Embryonic facial prominence (tissue), 1 donor: ENCODE measurements around the gene RNF145.
A peak's percentile ranks its signal among the peaks of the same experiment; 100 is the strongest.

Experiments
- DNase-seq: peaks from one replicate; pipeline ENCODE4 v3.0.0-alpha.2; 2016; ENCODE audit errors: extremely low spot score

The RNF145 gene

DNA sequence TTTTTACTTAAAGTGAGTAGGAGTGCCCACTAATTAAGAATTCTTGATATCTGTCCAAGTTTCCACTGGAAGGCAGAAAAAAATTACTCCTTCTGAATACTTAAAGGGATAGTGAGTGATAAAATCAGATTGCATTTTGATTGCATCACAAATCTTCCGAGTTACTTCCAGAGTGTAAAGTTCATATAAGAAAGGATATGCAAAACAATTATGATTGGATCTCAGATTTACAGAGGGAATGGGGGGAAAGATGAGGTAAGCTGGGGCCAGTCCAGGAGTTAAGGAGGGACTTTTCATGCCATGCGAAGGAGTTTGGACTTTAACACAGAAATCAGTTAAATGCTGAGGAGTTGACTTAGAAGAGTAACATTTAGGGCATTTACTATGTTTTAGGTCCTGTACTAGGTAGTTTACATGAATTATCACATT, 9.3 kb upstream of the RNF145 start:
- DNase-seq, result no peak

DNA sequence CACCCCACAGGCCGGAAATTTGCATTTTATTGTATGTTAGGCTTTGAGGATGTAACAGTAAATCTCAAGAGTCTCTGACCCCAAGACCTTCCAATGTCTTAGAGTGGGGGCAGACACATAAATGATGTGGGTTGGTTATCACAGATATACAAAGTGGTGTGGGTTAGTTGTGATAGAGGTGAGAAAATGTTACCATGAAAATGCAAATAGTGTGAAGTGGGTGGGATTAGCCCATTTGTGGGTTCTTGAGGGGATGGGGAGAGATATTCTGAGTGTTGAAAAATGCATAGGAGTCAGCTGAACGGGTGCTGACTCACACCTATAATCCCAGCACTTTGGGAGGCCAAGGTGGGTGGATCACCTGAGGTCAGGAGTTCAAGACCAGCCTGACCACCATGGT, 7.9 kb upstream of the RNF145 start:
- no peak for DNase-seq

DNA sequence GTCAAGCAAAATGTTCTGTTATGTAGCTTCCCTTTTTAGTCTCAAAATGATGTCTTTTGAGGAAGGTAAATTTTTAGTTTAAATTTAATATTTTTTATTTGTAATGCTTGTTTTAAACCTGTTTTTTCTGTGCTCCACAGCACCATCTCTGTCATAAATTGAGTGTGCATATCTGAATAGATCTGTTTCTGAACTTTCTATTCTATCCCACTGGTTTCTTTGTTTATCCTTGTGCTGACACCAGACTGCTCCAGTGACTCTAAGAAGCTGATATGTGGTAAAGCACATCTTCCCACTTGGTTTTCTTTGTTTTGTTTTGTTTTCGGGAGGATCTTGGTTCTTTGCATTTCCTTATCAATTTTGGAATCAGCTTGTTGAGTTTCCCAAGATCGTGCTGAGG, 7.1 kb upstream of the RNF145 start:
- no peak for DNase-seq

DNA sequence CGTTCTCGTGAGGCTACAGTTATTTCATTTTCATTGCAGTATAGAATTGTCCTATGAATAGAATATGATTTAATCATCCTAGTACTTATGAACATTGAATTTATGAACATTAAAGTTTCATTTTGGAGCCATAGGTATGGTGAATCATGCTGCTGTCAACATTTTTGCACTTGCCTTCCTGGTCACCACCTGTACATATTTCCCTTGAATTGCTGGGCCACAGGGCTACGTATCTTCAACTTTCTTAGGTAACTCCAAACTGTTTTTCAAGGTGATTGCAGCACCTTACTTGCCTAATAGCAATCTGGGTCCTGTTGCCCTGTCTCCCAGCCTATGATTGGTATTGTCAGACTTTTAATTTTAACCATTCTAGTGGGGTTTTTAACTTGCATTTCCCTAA, 6.5 kb upstream of the RNF145 start:
- no peak for DNase-seq

DNA sequence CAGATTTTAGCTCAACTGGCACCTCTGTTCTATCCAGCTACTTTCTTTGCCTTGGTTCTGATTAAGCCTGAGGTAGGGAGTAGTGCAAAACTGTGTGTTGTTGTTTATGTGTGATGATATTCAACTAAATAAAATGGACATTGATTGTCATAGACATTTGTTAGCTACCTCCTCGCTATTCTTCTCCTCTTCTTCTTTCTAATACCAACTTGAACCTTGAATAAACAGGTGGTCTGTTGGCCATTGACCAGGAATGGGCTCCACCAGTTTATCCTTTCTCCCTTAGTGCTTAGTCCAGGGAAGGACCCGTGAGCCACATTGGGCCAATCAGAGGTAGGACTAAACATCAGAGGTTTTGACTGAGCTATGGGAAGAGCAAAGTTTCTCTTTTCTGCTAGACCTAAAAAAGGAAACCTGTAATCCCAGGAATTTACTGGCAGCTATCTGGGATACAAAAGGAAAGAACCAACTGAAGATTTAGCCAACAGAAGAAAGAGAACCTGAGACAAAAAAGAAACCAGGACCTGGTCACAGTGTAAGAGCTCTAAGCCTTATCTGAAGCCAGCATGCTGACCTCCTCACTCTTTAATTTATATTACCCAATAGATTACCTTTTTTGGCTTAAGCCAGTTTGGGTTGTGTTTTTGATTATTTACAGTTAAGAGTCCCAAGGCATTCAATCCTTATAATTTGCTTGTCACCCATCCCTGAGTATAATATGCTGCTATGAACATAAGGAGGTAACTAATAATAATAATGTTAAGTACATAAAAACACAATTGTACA, 5.3 kb upstream of the RNF145 start:
- no peak for DNase-seq

DNA sequence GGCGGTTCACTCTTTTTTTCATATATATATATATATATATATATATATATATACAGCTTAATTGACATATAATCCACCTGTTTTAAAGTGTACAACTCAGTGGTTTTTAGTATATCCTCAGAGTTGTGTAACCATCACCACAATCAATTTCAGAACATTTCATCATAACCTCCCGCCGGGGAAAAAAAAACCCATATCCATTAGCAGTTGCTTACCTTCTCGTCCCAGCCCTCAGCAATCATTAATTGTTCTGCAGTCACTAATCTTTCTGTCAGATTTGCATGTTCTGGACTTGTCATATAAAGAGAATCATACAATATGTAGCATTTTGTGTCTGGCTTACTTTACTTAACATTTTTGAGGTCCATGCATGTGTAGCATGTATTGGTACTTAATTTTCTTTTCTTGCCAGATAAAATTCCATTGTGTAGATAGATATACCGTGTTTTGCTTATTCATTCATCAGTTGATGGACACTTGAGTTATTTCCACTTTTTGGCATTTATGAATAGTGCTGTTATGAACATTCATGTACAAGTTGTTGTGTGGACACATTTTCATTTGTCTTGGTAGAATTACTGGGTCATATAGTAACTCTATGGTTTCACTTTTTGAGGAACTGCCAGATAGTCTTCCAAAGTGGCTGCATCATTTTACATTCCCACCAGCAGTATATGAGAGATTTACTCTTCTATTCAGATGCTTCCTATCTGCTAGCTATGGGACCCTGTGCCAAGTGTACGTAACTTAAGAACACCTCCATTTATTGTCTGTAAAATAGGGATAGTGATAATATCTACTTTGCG, 3.5 kb upstream of the RNF145 start:
- no peak for DNase-seq

DNA sequence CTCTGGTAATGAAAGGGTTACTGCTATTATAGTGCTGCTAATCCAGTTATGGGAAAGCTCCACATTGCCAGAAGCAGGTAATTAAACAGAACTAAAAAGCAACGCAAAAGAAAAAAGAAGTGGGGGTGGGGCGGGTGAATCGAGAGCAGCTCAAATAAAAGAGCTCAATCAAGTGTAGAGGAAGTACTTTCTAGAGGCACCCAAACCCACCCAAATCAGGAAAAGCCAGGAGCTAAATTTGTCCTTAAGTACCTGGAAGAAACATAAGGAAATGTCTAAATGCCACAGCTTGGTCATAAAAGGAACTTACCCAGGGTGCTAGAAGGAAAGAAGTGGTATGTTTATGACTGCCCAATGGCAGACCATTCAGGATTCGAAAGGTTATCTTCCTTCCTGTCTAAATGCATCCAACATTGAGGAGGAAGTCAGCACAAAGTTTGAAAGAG, 2.4 kb upstream of the RNF145 start:
- no peak for DNase-seq

DNA sequence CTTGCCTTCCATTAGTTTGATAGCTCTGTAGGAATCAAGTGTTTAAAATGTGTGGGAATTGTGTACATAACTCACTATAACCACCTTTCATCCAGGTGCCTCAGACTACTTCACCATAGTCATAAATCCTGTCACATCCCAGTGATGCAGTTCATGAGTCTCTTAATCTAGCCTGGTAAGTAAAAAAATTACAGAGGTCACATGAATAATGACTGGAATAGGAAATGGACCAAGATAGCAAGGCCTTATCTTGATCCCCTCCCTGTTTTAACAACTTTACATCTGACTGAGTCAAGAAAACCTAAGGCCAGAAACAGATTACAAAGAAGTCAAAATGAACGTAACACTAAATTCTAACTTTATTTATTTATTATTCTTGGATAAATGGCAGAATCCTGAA, 1.5 kb upstream of the RNF145 start:
- DNase-seq, result no peak

DNA sequence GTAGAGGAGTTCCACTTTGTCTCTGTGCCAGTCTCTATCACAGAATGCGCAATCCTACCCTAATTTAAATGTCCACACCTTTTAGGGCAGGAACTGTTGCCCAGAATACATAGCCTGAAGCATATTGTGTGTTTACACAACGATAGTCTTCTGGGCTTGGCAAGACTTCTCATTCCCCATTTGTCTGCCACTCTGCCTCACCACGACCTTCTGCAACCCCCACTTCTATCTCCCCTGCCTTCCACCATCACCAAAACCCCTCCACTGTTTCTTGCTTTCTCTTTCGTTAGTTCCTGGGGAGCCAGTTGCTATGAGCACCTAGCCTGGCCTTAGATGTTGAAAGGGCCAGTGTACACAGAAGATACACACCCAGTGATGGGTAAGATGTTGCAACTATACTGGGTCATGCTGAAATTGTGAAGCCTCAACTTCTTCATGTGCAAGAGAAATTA, 883 bp upstream of the RNF145 start:
- DNase-seq, result no peak

DNA sequence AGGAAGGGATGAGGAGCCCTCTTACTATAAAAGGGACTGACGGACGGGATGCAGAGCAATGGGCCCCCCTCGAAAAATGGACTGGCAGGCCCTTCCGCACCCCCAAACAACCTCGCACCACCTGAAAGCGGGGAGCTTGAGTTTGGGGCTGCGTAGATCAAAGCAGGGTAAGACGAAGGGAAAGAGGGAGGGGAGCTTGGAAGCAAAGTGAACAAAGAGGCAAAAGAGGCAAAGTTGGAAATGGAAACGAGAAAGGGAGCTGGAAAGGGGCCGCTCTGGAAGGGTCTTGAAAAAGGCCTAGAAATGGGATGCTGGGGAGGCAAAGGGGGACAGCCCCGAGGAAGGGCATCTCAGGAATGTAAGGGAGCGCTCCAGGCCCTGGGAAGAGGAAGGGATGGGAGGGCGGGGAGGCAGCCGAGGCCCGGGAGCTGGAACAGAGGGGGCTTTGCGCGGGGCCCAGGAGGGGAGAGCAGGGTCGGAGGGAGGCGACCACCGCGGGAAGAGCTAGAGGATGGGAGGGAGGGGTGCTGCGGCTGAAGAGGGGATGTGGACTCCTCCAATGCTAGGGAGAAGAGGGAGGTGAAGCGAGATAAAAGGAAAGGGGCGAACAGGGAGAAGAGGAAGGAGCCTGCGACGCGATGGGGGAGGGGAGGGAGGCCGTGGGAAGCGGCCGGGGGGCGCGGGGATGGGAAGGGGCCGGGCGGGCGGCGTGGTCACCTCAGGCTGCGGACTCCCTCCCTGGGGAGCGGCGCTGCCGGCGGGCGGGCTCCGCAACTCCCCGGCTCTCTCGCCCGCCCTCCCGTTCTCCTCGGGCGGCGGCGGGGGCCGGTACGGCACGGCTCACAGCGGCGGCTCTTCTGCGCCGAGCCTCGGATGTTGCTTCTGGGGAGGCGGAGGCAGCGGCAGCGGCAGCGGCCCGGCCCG, 577 bp downstream of the RNF145 start:
- DNase-seq, result peak; percentile 68

DNA sequence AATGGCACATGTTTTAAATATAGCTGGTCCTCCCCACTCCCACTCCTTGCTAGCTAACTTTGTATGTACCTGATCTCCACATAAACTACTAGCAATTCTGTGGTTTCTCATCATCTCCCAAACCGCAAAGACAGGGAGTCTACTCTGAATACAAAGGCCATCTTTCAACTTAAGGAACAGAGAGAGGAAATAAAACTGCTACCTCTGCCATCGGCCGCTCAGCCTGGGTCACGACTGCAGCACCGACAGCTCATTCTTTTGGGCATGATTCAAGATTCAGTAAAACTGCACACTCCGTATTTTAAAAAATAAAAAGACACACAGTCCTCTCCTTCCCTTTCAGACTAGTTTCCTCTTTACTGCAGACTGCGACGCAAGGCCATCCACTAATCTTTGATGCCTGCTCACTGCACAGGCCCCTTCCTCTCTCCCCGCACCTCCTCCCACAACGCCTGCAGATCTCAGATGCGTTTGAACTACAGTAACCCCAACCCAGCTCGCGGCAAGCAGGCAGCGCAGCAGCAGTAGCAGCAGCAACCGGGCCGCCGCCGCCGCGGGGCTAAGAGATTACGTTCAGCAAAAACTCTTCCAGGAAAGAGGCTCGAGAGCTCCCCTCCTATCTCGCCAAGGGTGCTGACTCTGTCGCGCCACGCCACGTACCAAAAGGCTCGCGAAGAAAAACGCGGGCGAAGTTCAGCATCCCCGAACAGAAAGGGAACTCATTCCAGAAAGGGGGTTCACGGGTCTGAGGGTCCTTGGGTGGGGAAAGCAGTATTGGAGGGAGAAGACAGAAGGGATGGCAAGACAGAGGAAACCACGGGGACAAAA, 1.5 kb downstream of the RNF145 start:
- DNase-seq, result peak; percentile 46

DNA sequence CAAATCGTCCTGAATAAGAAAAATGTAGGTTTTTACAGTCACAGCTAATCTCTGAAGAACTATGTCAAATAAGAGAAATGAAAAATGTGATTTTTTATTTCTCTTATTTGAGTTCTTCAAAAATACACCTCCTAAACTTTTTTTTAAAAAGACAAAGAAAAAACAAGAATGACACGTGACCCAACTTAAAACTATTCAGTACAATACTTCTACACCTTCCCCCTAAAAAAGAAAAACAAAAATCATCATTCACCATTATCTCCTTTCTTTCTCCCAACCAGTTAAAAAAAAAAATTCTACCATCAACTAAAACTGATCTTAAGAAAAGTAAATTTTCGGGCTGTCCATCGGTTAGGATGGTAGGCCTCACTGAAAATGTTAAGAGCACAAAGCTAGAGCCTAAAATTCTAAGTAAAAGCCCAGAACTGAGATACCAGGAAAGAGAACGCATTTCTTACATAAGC, 2.1 kb downstream of the RNF145 start:
- DNase-seq, result no peak

DNA sequence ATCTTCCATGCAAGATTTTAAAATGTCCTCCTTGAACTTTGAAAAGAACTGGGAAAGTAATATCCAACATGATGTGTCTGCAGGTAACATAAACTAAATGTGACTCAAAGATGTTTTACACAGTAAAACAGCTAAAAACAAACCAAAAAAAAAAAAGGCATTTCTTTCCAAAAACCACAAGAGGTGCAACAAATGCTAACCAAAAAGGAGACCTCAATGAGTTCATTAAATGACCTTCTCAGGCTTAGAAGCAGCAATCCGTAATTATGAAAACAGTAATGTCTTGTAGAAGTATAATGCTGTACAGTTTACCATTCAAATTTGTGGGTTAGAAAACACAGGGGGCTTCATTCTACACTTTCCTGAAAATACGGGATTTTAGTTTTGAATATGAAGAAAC, 2.5 kb downstream of the RNF145 start:
- DNase-seq, result no peak

DNA sequence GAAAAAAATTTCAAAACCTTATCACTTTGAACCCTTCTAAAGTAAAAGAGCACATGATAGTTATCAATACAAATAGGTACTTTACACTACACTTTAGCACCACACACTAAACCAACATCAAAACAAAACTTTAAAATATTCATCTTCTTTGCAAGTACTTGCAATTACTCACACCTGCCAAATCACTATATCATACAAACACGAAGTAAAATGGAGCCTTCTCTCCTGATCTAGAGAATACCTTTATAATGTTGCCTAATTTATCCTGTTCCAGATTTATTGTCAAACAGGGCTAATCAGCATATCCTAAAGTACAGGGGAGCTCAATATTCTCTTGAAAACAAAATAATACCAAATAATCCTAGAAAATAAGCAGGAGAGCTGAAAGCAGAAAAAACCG, 3.0 kb downstream of the RNF145 start:
- no peak for DNase-seq

DNA sequence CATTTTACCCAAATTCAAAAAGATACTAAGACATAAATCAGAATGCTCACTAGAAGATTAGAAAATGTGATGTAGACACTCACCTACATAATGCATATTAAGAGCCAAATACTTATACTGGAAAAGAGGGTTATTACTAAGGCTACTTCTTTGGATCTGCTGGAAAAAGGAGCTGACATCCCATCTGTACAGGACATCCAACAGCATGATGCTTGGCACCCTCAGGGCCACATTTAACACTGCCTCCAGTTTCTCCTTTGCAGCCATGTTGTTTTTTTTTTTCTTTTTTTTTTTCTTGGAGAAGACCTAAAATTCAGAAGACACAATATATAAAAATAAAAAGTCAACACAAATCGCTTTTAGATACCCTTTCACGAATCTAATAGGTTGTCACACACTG, 6.0 kb downstream of the RNF145 start:
- no peak for DNase-seq

DNA sequence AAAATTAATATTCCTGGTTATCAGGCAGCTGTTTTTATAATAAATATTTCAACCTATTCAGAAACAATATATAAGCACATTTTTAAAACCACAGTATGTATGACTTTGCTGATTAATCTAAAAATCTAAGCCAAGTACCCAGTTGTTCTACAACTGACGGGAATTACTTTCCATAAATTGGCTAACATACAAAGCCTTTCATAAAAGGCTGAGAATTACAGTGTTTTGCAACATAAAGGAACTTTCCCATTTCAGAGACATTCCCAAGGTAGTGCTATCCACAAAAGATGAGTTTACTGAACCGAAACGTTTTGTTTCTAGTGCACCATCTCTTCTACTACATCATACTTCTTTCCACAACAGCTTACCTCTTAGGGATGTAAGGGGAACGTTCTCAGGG, 7.2 kb downstream of the RNF145 start:
- no peak for DNase-seq

DNA sequence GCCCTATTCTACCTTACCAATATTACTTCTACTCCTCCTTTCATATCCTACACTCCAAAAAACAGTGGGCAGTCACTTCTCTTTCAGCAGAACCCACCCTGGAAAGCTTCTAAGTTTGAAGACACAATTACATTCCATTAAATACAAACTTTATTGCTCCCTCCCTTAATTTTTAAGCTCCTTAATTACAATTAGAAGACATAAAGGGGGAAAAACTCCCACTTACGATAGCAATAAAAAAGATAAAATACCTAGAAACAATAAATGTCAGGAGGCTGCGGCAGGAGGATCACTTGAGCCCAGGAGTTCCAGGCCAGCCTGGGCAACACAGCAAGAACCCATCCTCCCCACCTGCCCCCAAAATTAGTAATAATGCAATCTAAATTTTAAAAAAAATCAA, 9.6 kb downstream of the RNF145 start:
- no peak for DNase-seq

DNA sequence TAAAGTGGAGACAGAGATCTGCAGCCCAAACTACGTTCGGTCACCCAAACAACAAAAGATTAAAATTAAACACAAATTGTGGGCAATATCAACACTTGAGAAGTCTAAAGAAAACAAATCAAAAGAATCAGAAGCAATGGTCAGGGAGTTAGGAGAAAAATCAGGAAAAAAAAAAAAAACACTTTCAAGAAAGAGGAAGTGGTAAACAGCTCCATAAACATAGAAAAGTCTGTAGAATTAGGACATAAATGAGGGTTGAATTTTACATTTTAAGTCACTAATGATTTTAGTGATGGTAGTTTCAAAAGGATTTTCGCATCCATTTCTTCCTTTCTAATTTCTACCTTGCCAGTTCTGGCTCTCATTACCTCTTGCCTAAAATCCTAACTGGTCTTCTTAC, 10.1 kb downstream of the RNF145 start:
- DNase-seq, result no peak

DNA sequence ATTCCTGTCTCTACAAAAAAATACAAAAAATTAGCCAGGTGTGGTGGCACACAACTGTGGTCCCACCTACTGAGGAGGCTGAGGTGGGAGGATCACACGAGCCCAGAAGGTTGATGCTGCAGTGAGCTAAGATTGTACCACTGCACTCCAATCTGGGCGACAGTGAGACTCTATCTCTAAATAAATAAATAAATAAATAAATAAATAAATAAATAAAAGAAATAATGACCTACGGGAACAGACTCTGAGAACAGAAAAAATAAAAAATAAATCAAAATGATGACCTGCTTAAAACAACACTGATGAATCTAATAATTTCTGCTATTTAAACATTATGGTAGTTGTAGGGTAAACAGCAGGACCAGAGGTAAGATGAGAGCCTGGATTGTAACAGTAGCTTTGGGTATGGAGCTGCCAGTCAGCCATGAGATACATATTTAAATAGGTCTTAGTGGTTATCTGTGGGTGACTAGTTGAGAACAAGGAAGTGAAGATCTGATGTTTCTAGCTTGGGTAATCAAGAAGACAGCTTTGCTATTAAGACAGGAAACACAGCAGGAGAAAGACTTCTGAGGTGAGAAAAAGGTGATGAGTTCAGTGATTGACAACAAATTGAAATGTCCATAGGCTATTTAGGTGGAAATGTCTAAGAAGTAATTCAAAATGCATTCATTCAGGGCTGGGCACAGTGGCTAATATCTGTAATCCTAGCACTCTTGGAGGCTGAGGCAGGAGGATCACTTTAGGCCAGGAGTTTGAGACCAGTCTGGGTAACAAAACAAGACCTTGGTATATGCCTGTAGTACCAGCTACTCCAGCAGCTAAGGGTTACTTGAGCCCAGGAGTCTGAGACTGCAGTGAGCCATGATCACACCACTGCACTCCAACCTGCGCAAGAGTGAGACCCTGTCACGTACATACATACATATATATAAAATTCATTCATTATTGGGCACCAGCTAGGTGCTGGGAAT, 11.0 kb downstream of the RNF145 start:
- no peak for DNase-seq

DNA sequence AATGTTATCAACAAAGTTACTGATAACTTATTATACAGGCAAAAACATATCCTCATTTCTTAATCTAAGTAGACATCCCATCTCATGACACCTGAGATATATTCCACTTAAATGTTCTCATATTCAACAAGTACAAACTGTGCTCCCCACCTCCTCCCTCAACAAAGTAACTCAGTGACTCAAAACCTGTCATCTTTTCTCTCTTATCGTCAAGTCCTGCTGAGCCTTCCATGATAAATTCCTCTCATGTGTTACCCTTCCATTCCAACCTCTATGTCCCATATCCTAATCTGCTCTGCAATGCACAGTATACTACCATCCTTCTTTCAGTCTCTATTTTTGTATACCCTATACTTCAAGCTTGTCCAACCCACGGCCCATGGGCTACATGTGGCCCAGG, 13.6 kb downstream of the RNF145 start:
- no peak for DNase-seq
